Erythroblast (primary cell): ENCODE measurements around the gene PLA2G4C.

Experiments
- GATA1 ChIP-seq: IDR thresholded peaks from 2 replicates; pipeline ENCODE4 v1.6.1; 2011; ENCODE audit warnings: low read depth, mild to moderate bottlenecking, control low read depth, low read length, moderate library complexity
- POLR2A ChIP-seq: IDR thresholded peaks from 2 replicates; pipeline ENCODE4 v1.6.1; 2011; ENCODE audit warnings: mild to moderate bottlenecking, low read length

GRCh38 chr19:48064509-48064908 lies 46.1 kb downstream of the PLA2G4C start:
- TF ChIP-seq POLR2A (no peak), GATA1 (no peak)
